Measurements from ENCODE around the gene PDF. TPM values are rescaled to one million over a fixed set of nuclear protein-coding genes. Genes with fewer than 3 reads are reported as not detected.
"Not testable (repeated sequence)": the region's sequence is repeated elsewhere in the genome, so short reads cannot be mapped to it uniquely, and the experiment has no call there.

Gene PDF
- total RNA-seq, 1 donor = 11.2 TPM

DNA sequence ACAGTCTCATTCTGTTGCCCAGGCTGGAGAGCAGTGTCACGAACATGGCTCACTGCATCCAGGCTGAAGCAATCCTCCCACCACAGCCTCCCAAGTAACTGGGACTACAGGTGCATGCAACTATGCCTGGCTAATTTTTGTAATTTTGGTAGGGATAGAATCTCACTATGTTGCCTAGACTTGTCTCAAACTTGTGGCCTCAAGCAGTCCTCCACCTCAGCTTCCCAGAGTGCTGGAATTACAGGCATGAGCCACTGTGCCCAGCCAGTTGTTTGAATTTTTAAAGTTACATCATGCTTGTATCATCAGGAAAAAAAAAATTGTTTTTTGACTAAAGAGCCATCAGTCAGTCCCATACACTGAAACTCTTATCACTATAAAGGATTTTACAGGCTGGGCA is 36.3 kb downstream of the PDF start:
- Histone ChIP-seq H3K4me2 (ENCODE audit: insufficient read depth, low read length) (no peak overlapping the region), H4K20me1 (ENCODE audit: insufficient read depth, low read length) (peaks cover 12% of the 10 kb centered on the region), H3K27me3 (ENCODE audit: insufficient read depth, low read length) (no peaks in the 10 kb centered on the region), H3K4me1 (ENCODE audit: insufficient read depth, low read length) (no peaks in the 10 kb centered on the region), H3K4me3 (ENCODE audit: insufficient read depth, low read length) (no peak overlapping the region), H3K27ac (ENCODE audit: low read depth, low read length) (no peak overlapping the region), H3K9me3 (ENCODE audit: low read depth, low read length) (no peaks in the 10 kb centered on the region), H3K36me3 (ENCODE audit: insufficient read depth, low read length) (no peaks in the 10 kb centered on the region), H2AFZ (ENCODE audit: low read length) (no peak overlapping the region), H3K79me2 (ENCODE audit: insufficient read depth, low read length) (peaks cover 3% of the 10 kb centered on the region)
- no peak for DNase-seq (ENCODE audit: insufficient read length, low spot score, missing footprints)
- TF ChIP-seq, protein P1, sequence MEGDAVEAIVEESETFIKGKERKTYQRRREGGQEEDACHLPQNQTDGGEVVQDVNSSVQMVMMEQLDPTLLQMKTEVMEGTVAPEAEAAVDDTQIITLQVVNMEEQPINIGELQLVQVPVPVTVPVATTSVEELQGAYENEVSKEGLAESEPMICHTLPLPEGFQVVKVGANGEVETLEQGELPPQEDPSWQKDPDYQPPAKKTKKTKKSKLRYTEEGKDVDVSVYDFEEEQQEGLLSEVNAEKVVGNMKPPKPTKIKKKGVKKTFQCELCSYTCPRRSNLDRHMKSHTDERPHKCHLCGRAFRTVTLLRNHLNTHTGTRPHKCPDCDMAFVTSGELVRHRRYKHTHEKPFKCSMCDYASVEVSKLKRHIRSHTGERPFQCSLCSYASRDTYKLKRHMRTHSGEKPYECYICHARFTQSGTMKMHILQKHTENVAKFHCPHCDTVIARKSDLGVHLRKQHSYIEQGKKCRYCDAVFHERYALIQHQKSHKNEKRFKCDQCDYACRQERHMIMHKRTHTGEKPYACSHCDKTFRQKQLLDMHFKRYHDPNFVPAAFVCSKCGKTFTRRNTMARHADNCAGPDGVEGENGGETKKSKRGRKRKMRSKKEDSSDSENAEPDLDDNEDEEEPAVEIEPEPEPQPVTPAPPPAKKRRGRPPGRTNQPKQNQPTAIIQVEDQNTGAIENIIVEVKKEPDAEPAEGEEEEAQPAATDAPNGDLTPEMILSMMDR (IDR thresholded peaks at IDR 0.05; ENCODE audit: extremely low read depth, low read depth, low read length) = no peak

DNA sequence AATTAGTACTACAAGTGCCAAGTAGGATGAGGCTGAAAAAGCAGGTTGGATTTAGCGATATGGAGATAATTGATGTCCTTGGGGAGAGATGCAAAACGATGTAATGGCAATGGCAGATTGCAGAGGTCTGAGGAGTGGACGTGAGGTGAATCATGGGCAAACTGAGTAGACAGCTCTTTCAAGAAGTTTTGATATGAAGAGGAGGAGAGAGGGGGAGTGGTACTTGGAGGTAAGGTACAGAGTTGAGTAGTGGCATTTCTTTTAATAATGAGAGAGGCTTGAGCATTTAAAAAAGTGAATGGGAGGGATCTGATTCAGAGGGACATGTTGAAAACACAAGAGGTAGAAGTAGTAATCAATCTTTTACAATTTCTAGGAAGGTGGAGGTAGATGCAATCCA is 37.0 kb downstream of the PDF start:
- H3K27me3 ChIP-seq (ENCODE audit: insufficient read depth, low read length) = no peaks in the 10 kb centered on the region
- no peak overlapping the region for H3K27ac ChIP-seq (ENCODE audit: low read depth, low read length)
- no peaks in the 10 kb centered on the region for H3K4me1 ChIP-seq (ENCODE audit: insufficient read depth, low read length)
- H4K20me1 ChIP-seq (ENCODE audit: insufficient read depth, low read length) = peaks cover 12% of the 10 kb centered on the region
- H3K36me3 ChIP-seq (ENCODE audit: insufficient read depth, low read length) = no peaks in the 10 kb centered on the region
- DNase-seq (ENCODE audit: insufficient read length, low spot score, missing footprints) = no peak
- TF ChIP-seq, protein P1 (IDR thresholded peaks at IDR 0.05; ENCODE audit: extremely low read depth, low read depth, low read length) = no peak
- H3K4me3 ChIP-seq (ENCODE audit: insufficient read depth, low read length) = no peak overlapping the region
- H2AFZ ChIP-seq (ENCODE audit: low read length) = no peak overlapping the region
- H3K9me3 ChIP-seq (ENCODE audit: low read depth, low read length) = no peaks in the 10 kb centered on the region
- H3K4me2 ChIP-seq (ENCODE audit: insufficient read depth, low read length) = no peak overlapping the region
- H3K79me2 ChIP-seq (ENCODE audit: insufficient read depth, low read length) = peaks cover 4% of the 10 kb centered on the region

DNA sequence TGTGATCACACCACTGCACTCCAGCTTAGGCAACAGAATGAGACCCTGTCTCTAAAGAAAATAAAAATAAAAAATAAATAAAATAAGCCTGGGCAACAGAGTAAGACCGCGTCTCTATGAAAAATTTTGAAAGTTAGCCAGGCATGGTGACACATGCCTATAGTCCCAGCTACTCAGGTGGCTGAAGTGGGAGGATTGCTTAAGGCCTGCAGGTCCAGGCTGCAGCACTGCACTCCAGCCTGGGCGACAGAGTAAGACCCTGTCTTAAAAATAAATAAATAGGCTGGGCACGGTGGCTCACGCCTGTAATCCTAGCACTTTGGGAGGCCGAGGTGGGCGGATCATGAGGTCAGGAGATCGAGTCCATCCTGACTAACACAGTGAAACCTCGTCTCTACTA is 38.7 kb downstream of the PDF start:
- not testable (repeated sequence) for DNase-seq (ENCODE audit: insufficient read length, low spot score, missing footprints); H3K27me3 ChIP-seq (ENCODE audit: insufficient read depth, low read length); H3K9me3 ChIP-seq (ENCODE audit: low read depth, low read length); H3K4me3 ChIP-seq (ENCODE audit: insufficient read depth, low read length); H3K27ac ChIP-seq (ENCODE audit: low read depth, low read length); H3K36me3 ChIP-seq (ENCODE audit: insufficient read depth, low read length); H3K79me2 ChIP-seq (ENCODE audit: insufficient read depth, low read length); H2AFZ ChIP-seq (ENCODE audit: low read length); H3K4me2 ChIP-seq (ENCODE audit: insufficient read depth, low read length)
- Histone ChIP-seq H3K4me1 (ENCODE audit: insufficient read depth, low read length) (peaks cover 10% of the 10 kb centered on the region), H4K20me1 (ENCODE audit: insufficient read depth, low read length) (peaks cover 12% of the 10 kb centered on the region)

DNA sequence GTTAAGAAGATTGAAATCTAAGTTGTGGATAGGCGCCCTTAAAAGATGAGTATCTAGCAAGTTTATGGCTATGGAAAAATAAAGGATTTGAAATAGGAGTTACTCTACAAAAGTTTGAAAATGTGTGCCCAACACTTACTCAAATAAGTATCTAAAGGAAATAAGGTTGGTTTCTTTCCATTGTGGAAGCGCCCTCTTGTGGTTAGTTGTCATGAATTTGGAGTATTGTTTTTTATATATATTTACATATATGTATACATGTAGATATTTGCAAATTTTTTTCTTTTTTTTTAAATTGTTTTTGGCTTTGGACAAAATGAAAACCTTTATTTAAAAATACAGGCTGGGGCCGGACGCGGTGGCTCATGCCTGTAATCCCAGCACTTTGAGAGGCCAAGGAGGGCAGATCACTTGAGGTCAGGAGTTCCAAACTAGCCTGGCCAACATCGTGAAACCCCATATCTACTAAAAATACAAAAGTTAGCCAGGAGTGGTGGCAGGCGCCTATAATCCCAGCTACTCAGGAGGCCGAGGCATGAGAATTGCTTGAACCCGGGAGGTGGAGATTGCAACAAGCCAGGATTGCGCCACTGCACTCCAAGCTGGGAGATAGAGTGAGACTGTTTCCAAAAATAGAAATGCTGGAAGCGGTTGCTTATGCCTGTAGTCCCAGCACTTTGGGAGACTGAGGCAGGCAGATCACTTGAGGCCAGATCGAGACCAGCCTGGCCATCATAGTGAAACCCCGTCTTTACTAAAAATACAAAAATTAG is 43.3 kb downstream of the PDF start:
- Histone ChIP-seq H4K20me1 (ENCODE audit: insufficient read depth, low read length) (peaks cover 2% of the 10 kb centered on the region), H3K4me2 (ENCODE audit: insufficient read depth, low read length) (peak overlapping the region; percentile 32), H3K9me3 (ENCODE audit: low read depth, low read length) (no peaks in the 10 kb centered on the region), H3K79me2 (ENCODE audit: insufficient read depth, low read length) (peaks cover 8% of the 10 kb centered on the region), H3K36me3 (ENCODE audit: insufficient read depth, low read length) (peaks cover 24% of the 10 kb centered on the region), H2AFZ (ENCODE audit: low read length) (no peak overlapping the region), H3K4me3 (ENCODE audit: insufficient read depth, low read length) (no peak overlapping the region), H3K4me1 (ENCODE audit: insufficient read depth, low read length) (peaks cover 24% of the 10 kb centered on the region), H3K27ac (ENCODE audit: low read depth, low read length) (peak overlapping the region; percentile 52), H3K27me3 (ENCODE audit: insufficient read depth, low read length) (no peaks in the 10 kb centered on the region)
- DNase-seq (ENCODE audit: insufficient read length, low spot score, missing footprints) = peak; percentile 66
- TF ChIP-seq, protein P1 (IDR thresholded peaks at IDR 0.05; ENCODE audit: extremely low read depth, low read depth, low read length) = peak; percentile 55
